GM23338 (cell line): ENCODE measurements around the gene TMEM212. TPM values are rescaled to one million over a fixed set of nuclear protein-coding genes. Genes with fewer than 3 reads are reported as not detected.

Source experiments
- ATAC-seq: fragments of 200-7000 bp; cut with Tn5 transposase; 3 replicates; pipeline ENCODE4 v1.9.1; 2020
- DNase-seq: peaks from one replicate; pipeline ENCODE4 v3.0.0-alpha.2; 2015; ENCODE audit warnings: low spot score
- H2AFZ ChIP-seq: fragments of 200-600 bp; sonication (generic); 2 replicates; pipeline ENCODE4 v1.8.0; 2016; ENCODE audit warnings: antibody characterized with exemption, mild to moderate bottlenecking, moderate library complexity
- H3F3A ChIP-seq: fragments of 200-600 bp; sonication (generic); replicated peaks from 2 replicates; pipeline ENCODE4 v1.8.0; 2017; ENCODE audit warnings: antibody characterized with exemption, mixed run types, low read depth
- H3K27ac ChIP-seq: fragments of 200-600 bp; sonication (generic); 2 replicates; pipeline ENCODE4 v1.6.1; 2016; ENCODE audit warnings: low read depth
- H3K27me3 ChIP-seq: fragments of 200-600 bp; sonication (generic); 2 replicates; pipeline ENCODE4 v1.8.0; 2016; ENCODE audit warnings: mild to moderate bottlenecking, mixed run types, moderate library complexity; ENCODE audit not compliant: insufficient read depth
- H3K36me3 ChIP-seq: fragments of 200-600 bp; sonication (generic); 2 replicates; pipeline ENCODE4 v1.8.0; 2016; ENCODE audit warnings: mild to moderate bottlenecking; ENCODE audit not compliant: insufficient read depth
- H3K4me1 ChIP-seq: fragments of 200-600 bp; sonication (generic); 2 replicates; pipeline ENCODE4 v1.8.0; 2016; ENCODE audit warnings: mild to moderate bottlenecking, moderate library complexity; ENCODE audit not compliant: insufficient read depth
- H3K4me2 ChIP-seq: fragments of 200-600 bp; sonication (generic); 2 replicates; pipeline ENCODE4 v1.7.1; 2017; ENCODE audit warnings: mixed run types
- H3K4me3 ChIP-seq: fragments of 200-600 bp; sonication (generic); 2 replicates; pipeline ENCODE4 v1.6.1; 2016; ENCODE audit warnings: mixed run types
- H3K79me2 ChIP-seq: fragments of 200-600 bp; sonication (generic); replicated peaks from 2 replicates; pipeline ENCODE4 v1.8.0; 2017; ENCODE audit warnings: mild to moderate bottlenecking; ENCODE audit not compliant: insufficient read depth
- H3K9me2 ChIP-seq: fragments of 200-600 bp; sonication (generic); 2 replicates; pipeline ENCODE4 v1.8.0; 2017; ENCODE audit not compliant: insufficient read depth
- H4K20me1 ChIP-seq: fragments of 200-600 bp; sonication (generic); replicated peaks from 2 replicates; pipeline ENCODE4 v1.8.0; 2017; ENCODE audit warnings: mild to moderate bottlenecking; ENCODE audit not compliant: insufficient read depth
- H3K27ac Mint-ChIP-seq: 2 replicates; pipeline ENCODE4 v1.8.0; 2020; ENCODE audit warnings: inconsistent platforms, mild to moderate bottlenecking, moderate library complexity, mixed read lengths
- H3K27me3 Mint-ChIP-seq: 3 replicates; pipeline ENCODE4 v1.8.0; 2022; ENCODE audit warnings: low read depth, mild to moderate bottlenecking, moderate library complexity, mixed read lengths, inconsistent platforms; ENCODE audit not compliant: insufficient read depth, poor library complexity
- H3K36me3 Mint-ChIP-seq: 3 replicates; pipeline ENCODE4 v1.8.0; 2021; ENCODE audit warnings: low read depth, mild to moderate bottlenecking, inconsistent platforms, moderate library complexity, mixed read lengths
- H3K4me1 Mint-ChIP-seq: 3 replicates; pipeline ENCODE4 v1.8.0; 2020; ENCODE audit warnings: mild to moderate bottlenecking, inconsistent platforms, mixed read lengths
- H3K4me3 Mint-ChIP-seq: 3 replicates; pipeline ENCODE4 v1.8.0; 2021; ENCODE audit warnings: moderate library complexity, mild to moderate bottlenecking, inconsistent platforms, mixed read lengths
- H3K9me3 Mint-ChIP-seq: 3 replicates; pipeline ENCODE4 v1.8.0; 2020; ENCODE audit warnings: moderate library complexity, mild to moderate bottlenecking, inconsistent platforms, mixed read lengths
- CREB1 ChIP-seq: fragments of 250-450 bp; sonication (Bioruptor Pico); IDR thresholded peaks from 2 replicates; pipeline ENCODE4 v1.5.0; 2020; ENCODE audit warnings: low read depth, mild to moderate bottlenecking, moderate library complexity
- CTCF ChIP-seq, 2 experiments: fragments of 200-600 bp in 1 of 2; sonication (generic) in 1 of 2; conservative IDR thresholded peaks; 2 replicates each; pipeline versions ENCODE4 v1.5.1 to v1.6.1; 2016 to 2017; ENCODE audit warnings: antibody characterized with exemption in 2 of 2, low read depth in 2 of 2, mild to moderate bottlenecking in 2 of 2, moderate library complexity in 1 of 2
- ETS1 ChIP-seq: IDR thresholded peaks from 2 replicates; pipeline ENCODE4 v1.6.1; 2016; ENCODE audit warnings: antibody characterized with exemption
- EZH2 ChIP-seq: fragments of 200-600 bp; sonication (generic); IDR thresholded peaks from one replicate; pipeline ENCODE4 v1.8.0; 2017; ENCODE audit warnings: antibody characterized with exemption, mild to moderate bottlenecking, low read depth; ENCODE audit not compliant: unreplicated experiment
- EZH2phosphoT487 ChIP-seq: fragments of 200-600 bp; sonication (generic); IDR thresholded peaks from one replicate; pipeline ENCODE4 v1.8.1; 2018; ENCODE audit warnings: antibody characterized with exemption; ENCODE audit not compliant: unreplicated experiment
- JUNB ChIP-seq: IDR thresholded peaks from one replicate; pipeline ENCODE4 v1.6.1; 2016; ENCODE audit warnings: antibody characterized with exemption; ENCODE audit not compliant: unreplicated experiment
- NANOG ChIP-seq: IDR thresholded peaks from 2 replicates; pipeline ENCODE4 v1.6.1; 2016; ENCODE audit warnings: antibody characterized with exemption, borderline replicate concordance
- POLR2AphosphoS5 ChIP-seq: IDR thresholded peaks from 2 replicates; pipeline ENCODE4 v1.6.1; 2016; ENCODE audit warnings: antibody characterized with exemption, low read depth
- STAT1 ChIP-seq: IDR thresholded peaks from one replicate; pipeline ENCODE4 v1.6.1; 2016; ENCODE audit warnings: antibody characterized with exemption; ENCODE audit not compliant: unreplicated experiment
- ZNF114 ChIP-seq: fragments of 250-450 bp; sonication (Bioruptor Pico); IDR thresholded peaks from 2 replicates; pipeline ENCODE4 v1.5.0; 2020; ENCODE audit warnings: mild to moderate bottlenecking, moderate library complexity
- ZNF331 ChIP-seq: fragments of 250-450 bp; sonication (Bioruptor Pico); IDR thresholded peaks from 2 replicates; pipeline ENCODE4 v1.5.0; 2020; ENCODE audit warnings: low read depth, mild to moderate bottlenecking, moderate library complexity
- polyA plus RNA-seq: library from polyadenylated mRNA; unstranded; fragments of >200 nt; fragmentation: Nextera tagmentation; extraction: Ambion mirVana; gene quantifications from 2 replicates; pipeline ENCODE4 v1.2.1, GENCODE V29; 2016
- total RNA-seq: library from RNA; depleted of rRNA; stranded (reverse); fragments of >200 nt; shearing (Covaris generic); gene quantifications from 2 replicates; pipeline ENCODE4 v1.2.3, GENCODE V29; 2014
- TF ChIP-seq, protein P1 (sequence below): IDR thresholded peaks from one replicate; pipeline ENCODE4 v1.6.1; 2018; ENCODE audit warnings: antibody characterized with exemption; ENCODE audit not compliant: unreplicated experiment
- TF ChIP-seq, protein P2 (sequence below): fragments of 250-450 bp; sonication (Bioruptor Pico); IDR thresholded peaks from 2 replicates; pipeline ENCODE4 v1.5.0; 2020; ENCODE audit warnings: mild to moderate bottlenecking, moderate library complexity

The TMEM212 gene
- total and polyA plus RNA-seq, 2 experiments from 2014 or later, result not detected

DNA sequence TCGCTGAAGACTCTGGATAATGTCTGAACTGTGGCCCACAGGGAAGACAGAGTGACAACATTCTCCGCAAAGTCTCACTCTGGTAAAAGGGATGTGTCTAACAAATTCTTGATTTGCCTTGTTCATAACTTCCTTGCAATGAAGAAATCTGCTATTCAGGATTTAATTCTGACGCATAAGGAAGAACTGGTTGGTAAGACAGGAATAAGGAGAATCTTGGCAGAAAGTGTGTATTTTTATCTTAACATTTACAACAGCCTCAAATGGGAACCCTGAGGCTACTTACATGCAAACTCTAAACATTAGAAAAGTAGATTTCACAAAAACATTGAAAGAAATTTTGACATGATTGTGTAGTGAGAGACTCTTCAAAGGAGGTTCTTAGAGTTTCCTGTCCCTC lies 22.1 kb upstream of the TMEM212 start:
- Mint-ChIP-seq H3K4me1 (peaks cover 22% of the 10 kb centered on the region), H3K36me3 (no peaks in the 10 kb centered on the region), H3K4me3 (no peak overlapping the region), H3K27ac (no peak overlapping the region), H3K9me3 (no peaks in the 10 kb centered on the region), H3K27me3 (peaks cover 4% of the 10 kb centered on the region)
- no peak overlapping the region for H3K4me3 ChIP-seq
- H3K4me2 ChIP-seq, result no peak overlapping the region
- no peaks in the 10 kb centered on the region for H3K27me3 ChIP-seq
- TF ChIP-seq, protein P1, sequence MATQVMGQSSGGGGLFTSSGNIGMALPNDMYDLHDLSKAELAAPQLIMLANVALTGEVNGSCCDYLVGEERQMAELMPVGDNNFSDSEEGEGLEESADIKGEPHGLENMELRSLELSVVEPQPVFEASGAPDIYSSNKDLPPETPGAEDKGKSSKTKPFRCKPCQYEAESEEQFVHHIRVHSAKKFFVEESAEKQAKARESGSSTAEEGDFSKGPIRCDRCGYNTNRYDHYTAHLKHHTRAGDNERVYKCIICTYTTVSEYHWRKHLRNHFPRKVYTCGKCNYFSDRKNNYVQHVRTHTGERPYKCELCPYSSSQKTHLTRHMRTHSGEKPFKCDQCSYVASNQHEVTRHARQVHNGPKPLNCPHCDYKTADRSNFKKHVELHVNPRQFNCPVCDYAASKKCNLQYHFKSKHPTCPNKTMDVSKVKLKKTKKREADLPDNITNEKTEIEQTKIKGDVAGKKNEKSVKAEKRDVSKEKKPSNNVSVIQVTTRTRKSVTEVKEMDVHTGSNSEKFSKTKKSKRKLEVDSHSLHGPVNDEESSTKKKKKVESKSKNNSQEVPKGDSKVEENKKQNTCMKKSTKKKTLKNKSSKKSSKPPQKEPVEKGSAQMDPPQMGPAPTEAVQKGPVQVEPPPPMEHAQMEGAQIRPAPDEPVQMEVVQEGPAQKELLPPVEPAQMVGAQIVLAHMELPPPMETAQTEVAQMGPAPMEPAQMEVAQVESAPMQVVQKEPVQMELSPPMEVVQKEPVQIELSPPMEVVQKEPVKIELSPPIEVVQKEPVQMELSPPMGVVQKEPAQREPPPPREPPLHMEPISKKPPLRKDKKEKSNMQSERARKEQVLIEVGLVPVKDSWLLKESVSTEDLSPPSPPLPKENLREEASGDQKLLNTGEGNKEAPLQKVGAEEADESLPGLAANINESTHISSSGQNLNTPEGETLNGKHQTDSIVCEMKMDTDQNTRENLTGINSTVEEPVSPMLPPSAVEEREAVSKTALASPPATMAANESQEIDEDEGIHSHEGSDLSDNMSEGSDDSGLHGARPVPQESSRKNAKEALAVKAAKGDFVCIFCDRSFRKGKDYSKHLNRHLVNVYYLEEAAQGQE, result no peak
- TF ChIP-seq JUNB, result no peak
- TF ChIP-seq, protein P2, sequence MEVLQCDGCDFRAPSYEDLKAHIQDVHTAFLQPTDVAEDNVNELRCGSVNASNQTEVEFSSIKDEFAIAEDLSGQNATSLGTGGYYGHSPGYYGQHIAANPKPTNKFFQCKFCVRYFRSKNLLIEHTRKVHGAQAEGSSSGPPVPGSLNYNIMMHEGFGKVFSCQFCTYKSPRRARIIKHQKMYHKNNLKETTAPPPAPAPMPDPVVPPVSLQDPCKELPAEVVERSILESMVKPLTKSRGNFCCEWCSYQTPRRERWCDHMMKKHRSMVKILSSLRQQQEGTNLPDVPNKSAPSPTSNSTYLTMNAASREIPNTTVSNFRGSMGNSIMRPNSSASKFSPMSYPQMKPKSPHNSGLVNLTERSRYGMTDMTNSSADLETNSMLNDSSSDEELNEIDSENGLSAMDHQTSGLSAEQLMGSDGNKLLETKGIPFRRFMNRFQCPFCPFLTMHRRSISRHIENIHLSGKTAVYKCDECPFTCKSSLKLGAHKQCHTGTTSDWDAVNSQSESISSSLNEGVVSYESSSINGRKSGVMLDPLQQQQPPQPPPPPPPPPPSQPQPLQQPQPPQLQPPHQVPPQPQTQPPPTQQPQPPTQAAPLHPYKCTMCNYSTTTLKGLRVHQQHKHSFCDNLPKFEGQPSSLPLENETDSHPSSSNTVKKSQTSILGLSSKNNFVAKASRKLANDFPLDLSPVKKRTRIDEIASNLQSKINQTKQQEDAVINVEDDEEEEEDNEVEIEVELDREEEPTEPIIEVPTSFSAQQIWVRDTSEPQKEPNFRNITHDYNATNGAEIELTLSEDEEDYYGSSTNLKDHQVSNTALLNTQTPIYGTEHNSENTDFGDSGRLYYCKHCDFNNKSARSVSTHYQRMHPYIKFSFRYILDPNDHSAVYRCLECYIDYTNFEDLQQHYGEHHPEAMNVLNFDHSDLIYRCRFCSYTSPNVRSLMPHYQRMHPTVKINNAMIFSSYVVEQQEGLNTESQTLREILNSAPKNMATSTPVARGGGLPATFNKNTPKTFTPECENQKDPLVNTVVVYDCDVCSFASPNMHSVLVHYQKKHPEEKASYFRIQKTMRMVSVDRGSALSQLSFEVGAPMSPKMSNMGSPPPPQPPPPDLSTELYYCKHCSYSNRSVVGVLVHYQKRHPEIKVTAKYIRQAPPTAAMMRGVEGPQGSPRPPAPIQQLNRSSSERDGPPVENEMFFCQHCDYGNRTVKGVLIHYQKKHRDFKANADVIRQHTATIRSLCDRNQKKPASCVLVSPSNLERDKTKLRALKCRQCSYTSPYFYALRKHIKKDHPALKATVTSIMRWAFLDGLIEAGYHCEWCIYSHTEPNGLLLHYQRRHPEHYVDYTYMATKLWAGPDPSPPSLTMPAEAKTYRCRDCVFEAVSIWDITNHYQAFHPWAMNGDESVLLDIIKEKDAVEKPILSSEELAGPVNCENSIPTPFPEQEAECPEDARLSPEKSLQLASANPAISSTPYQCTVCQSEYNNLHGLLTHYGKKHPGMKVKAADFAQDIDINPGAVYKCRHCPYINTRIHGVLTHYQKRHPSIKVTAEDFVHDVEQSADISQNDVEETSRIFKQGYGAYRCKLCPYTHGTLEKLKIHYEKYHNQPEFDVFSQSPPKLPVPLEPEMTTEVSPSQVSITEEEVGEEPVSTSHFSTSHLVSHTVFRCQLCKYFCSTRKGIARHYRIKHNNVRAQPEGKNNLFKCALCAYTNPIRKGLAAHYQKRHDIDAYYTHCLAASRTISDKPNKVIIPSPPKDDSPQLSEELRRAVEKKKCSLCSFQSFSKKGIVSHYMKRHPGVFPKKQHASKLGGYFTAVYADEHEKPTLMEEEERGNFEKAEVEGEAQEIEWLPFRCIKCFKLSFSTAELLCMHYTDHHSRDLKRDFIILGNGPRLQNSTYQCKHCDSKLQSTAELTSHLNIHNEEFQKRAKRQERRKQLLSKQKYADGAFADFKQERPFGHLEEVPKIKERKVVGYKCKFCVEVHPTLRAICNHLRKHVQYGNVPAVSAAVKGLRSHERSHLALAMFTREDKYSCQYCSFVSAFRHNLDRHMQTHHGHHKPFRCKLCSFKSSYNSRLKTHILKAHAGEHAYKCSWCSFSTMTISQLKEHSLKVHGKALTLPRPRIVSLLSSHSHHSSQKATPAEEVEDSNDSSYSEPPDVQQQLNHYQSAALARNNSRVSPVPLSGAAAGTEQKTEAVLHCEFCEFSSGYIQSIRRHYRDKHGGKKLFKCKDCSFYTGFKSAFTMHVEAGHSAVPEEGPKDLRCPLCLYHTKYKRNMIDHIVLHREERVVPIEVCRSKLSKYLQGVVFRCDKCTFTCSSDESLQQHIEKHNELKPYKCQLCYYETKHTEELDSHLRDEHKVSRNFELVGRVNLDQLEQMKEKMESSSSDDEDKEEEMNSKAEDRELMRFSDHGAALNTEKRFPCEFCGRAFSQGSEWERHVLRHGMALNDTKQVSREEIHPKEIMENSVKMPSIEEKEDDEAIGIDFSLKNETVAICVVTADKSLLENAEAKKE (CRISPR knock-in tag), result no peak
- no peak for TF ChIP-seq CTCF (conservative IDR thresholded peaks at IDR 0.05; ENCODE audit: low read depth in 2 of 2)
- TF ChIP-seq POLR2AphosphoS5, result no peak
- no peak for TF ChIP-seq NANOG
- no peak for TF ChIP-seq CREB1
- no peak for TF ChIP-seq STAT1
- no peak for TF ChIP-seq EZH2phosphoT487
- no peak for TF ChIP-seq EZH2
- no peak for TF ChIP-seq ETS1
- no peak for TF ChIP-seq ZNF331 (CRISPR knock-in tag)
- no peak for TF ChIP-seq ZNF114 (CRISPR knock-in tag)
- no peak overlapping the region for H2AFZ ChIP-seq
- H3K4me1 ChIP-seq, result peaks cover 14% of the 10 kb centered on the region
- no peaks in the 10 kb centered on the region for H4K20me1 ChIP-seq
- H3K36me3 ChIP-seq, result no peaks in the 10 kb centered on the region
- H3K9me2 ChIP-seq, result peaks cover 7% of the 10 kb centered on the region; the same call in 1 of the 2 replicates
- DNase-seq (no peak), ATAC-seq (no peak)
- H3K27ac ChIP-seq, result no peak overlapping the region
- H3F3A ChIP-seq, result no peaks in the 10 kb centered on the region
- H3K79me2 ChIP-seq, result no peaks in the 10 kb centered on the region
